Peyer's patch (tissue), 4 donors: Measurements from ENCODE around the gene PACSIN1.

ENCODE experiments used
- CTCF ChIP-seq, 6 experiments: fragments of 450-650 bp in 4 of 6; fragments of 200-600 bp in 2 of 6; sonication (generic) in 1 of 6; IDR thresholded peaks; one replicate each; pipeline ENCODE4 v1.5.1; 2017 to 2019; ENCODE audit warnings: antibody characterized with exemption in 6 of 6, mild to moderate bottlenecking in 3 of 6, moderate library complexity in 1 of 6
- POLR2A ChIP-seq, 2 donors: fragments of 450-650 bp; IDR thresholded peaks; one replicate each; pipeline ENCODE4 v1.5.1; 2017; ENCODE audit warnings: antibody characterized with exemption in 2 of 2, mild to moderate bottlenecking in 2 of 2, moderate library complexity in 2 of 2

GRCh38 chr6:34568341-34569201 lies 102.7 kb downstream of the PACSIN1 start:
- TF ChIP-seq CTCF (IDR thresholded peaks at IDR 0.05) (no peak), POLR2A (IDR thresholded peaks at IDR 0.05) (no peak)
